HepG2 (cell line): ENCODE measurements around the gene FBXL22. TPM values are rescaled to one million over a fixed set of nuclear protein-coding genes. Genes with fewer than 3 reads are reported as not detected.

Experiments used
- ATAC-seq: fragments of 200-7000 bp; cut with Tn5 transposase; 3 replicates; pipeline ENCODE4 v1.9.1; 2020; ENCODE audit warnings: mild to moderate bottlenecking, moderate library complexity
- BruUV-seq: library from RNA; stranded (reverse); fragments of 400-500 nt; replicated peaks from 2 replicates; lab custom pipeline; 2021; lab: Mats Ljungman, UMichigan
- CTCF ChIA-PET: fragments of 300-600 bp; formaldehyde crosslinking; extraction: SDS; loops from one replicate; lab custom pipeline; 2021; ENCODE audit warnings: low total read pairs, inconsistent platforms, low intra/inter-chr PET ratio; lab: Yijun Ruan, JAX
- POLR2A ChIA-PET: fragments of 350-600 bp; sonication (Branson Sonifier 250); formaldehyde crosslinking; loops from one replicate; lab custom pipeline; 2020; ENCODE audit warnings: antibody characterized with exemption, inconsistent platforms; lab: Yijun Ruan, JAX
- DNase-seq: peaks from one replicate; pipeline ENCODE4 v3.0.0-alpha.2; 2015; ENCODE audit warnings: low spot score
- FAIRE-seq: peaks from 3 replicates; lab custom pipeline; 2011; peaks lifted over from hg19 to GRCh38; lab: Jason Lieb, UNC
- H2AFZ ChIP-seq: one replicate; pipeline ENCODE4 v1.6.1; 2011; ENCODE audit warnings: low read length, inconsistent platforms
- H3K27ac ChIP-seq: fragments of 300-600 bp; 3 replicates; pipeline ENCODE4 v1.8.0; 2011; ENCODE audit warnings: mixed run types, mild to moderate bottlenecking, mixed read lengths, low read length, inconsistent platforms; ENCODE audit not compliant: insufficient read depth; ENCODE audit errors: extremely low read length
- H3K27me3 ChIP-seq, 2 experiments: fragments of 200-600 bp in 1 of 2; 2 replicates in 1 of 2; 3 replicates in 1 of 2; pipeline versions ENCODE4 v1.6.0 to v1.8.0; 2011; ENCODE audit warnings: low read length in 2 of 2, mild to moderate bottlenecking in 2 of 2, moderate library complexity in 2 of 2, inconsistent platforms in 1 of 2; ENCODE audit not compliant: insufficient read depth in 2 of 2, control insufficient read depth in 1 of 2
- H3K36me3 ChIP-seq, 2 experiments: fragments of 200-600 bp in 1 of 2; replicated peaks in 1 of 2; 2 replicates in 1 of 2; 3 replicates in 1 of 2; pipeline versions ENCODE4 v1.5.1 to v1.8.0; 2011; ENCODE audit warnings: low read length in 2 of 2, inconsistent platforms in 1 of 2; ENCODE audit not compliant: insufficient read depth in 2 of 2, control insufficient read depth in 1 of 2
- H3K4me1 ChIP-seq: 2 replicates; pipeline ENCODE4 v1.5.1; 2012; ENCODE audit warnings: low read length, inconsistent platforms; ENCODE audit not compliant: insufficient read depth
- H3K4me2 ChIP-seq: 2 replicates; pipeline ENCODE4 v1.6.0; 2011; ENCODE audit warnings: low read depth, low read length, inconsistent platforms
- H3K4me3 ChIP-seq, 3 experiments: fragments of 200-600 bp in 1 of 3; sonication (generic), shearing (Covaris generic) in 1 of 3; replicated peaks in 1 of 3; 2 replicates each; pipeline ENCODE4 v1.5.1; 2011 to 2016; ENCODE audit warnings: low read length in 3 of 3, inconsistent platforms in 2 of 3, low read depth in 2 of 3, mild to moderate bottlenecking in 2 of 3, control low read depth in 1 of 3, mixed read lengths in 1 of 3; ENCODE audit not compliant: insufficient read depth in 1 of 3
- H3K79me2 ChIP-seq: one replicate; pipeline ENCODE4 v1.6.1; 2011; ENCODE audit warnings: low read length, inconsistent platforms; ENCODE audit not compliant: insufficient read depth
- H3K9ac ChIP-seq: 2 replicates; pipeline ENCODE4 v1.6.0; 2011; ENCODE audit warnings: mild to moderate bottlenecking, low read depth, low read length, inconsistent platforms; ENCODE audit not compliant: insufficient read depth
- H3K9me3 ChIP-seq: 2 replicates; pipeline ENCODE4 v1.5.1; 2012; ENCODE audit warnings: mild to moderate bottlenecking, low read length
- H4K20me1 ChIP-seq: 2 replicates; pipeline ENCODE4 v1.6.0; 2011; ENCODE audit warnings: inconsistent platforms, mild to moderate bottlenecking, low read length, moderate library complexity; ENCODE audit not compliant: insufficient read depth
- FLYWCH1 ChIP-seq: sonication (generic); formaldehyde crosslinking; IDR thresholded peaks from 2 replicates; pipeline ENCODE4 v1.8.1; 2023; ENCODE audit warnings: mild to moderate bottlenecking, missing genetic modification reagents
- MLLT10 ChIP-seq: sonication (generic); formaldehyde crosslinking; IDR thresholded peaks from 2 replicates; pipeline ENCODE4 v1.4.0; 2020; ENCODE audit warnings: missing genetic modification reagents
- MLXIP ChIP-seq: sonication (generic); formaldehyde crosslinking; IDR thresholded peaks from 2 replicates; pipeline ENCODE4 v1.9.0; 2021; ENCODE audit warnings: missing genetic modification reagents, borderline replicate concordance
- NR0B2 ChIP-seq: sonication (generic); formaldehyde crosslinking; IDR thresholded peaks from 2 replicates; pipeline ENCODE4 v1.4.0; 2020; ENCODE audit warnings: mild to moderate bottlenecking, missing genetic modification reagents
- ZFP1 ChIP-seq: IDR thresholded peaks from 2 replicates; pipeline ENCODE4 v1.6.1; 2016
- ZNF275 ChIP-seq: sonication (generic); formaldehyde crosslinking; IDR thresholded peaks from 2 replicates; pipeline ENCODE4 v1.8.0; 2022; ENCODE audit warnings: missing genetic modification reagents, mild to moderate bottlenecking, inconsistent platforms, borderline replicate concordance
- ZNF282 ChIP-seq: fragments of 450-650 bp; IDR thresholded peaks from 2 replicates; pipeline ENCODE4 v1.6.1; 2018; ENCODE audit not compliant: partially characterized antibody
- ZNF30 ChIP-seq: sonication (generic); formaldehyde crosslinking; IDR thresholded peaks from 2 replicates; pipeline ENCODE4 v1.5.0; 2020; ENCODE audit warnings: mild to moderate bottlenecking, missing genetic modification reagents
- ZNF350 ChIP-seq: sonication (generic); formaldehyde crosslinking; IDR thresholded peaks from 2 replicates; pipeline ENCODE4 v1.4.0; 2020; ENCODE audit warnings: mild to moderate bottlenecking, low read depth, missing genetic modification reagents, borderline replicate concordance
- ZNF382 ChIP-seq: sonication (generic); formaldehyde crosslinking; IDR thresholded peaks from 2 replicates; pipeline ENCODE4 v1.5.0; 2020; ENCODE audit warnings: missing genetic modification reagents, mild to moderate bottlenecking, borderline replicate concordance
- ZNF766 ChIP-seq: sonication (generic); formaldehyde crosslinking; IDR thresholded peaks from 2 replicates; pipeline ENCODE4 v1.5.0; 2020; ENCODE audit warnings: missing genetic modification reagents, borderline replicate concordance
- ZNF780A ChIP-seq: sonication (generic); formaldehyde crosslinking; IDR thresholded peaks from 2 replicates; pipeline ENCODE4 v1.8.0; 2022; ENCODE audit warnings: mild to moderate bottlenecking, missing genetic modification reagents, moderate library complexity
- ZNF790 ChIP-seq: sonication (generic); formaldehyde crosslinking; IDR thresholded peaks from 2 replicates; pipeline ENCODE4 v1.8.0; 2022; ENCODE audit warnings: missing genetic modification reagents, mild to moderate bottlenecking, borderline replicate concordance
- ZNF839 ChIP-seq: sonication (generic); formaldehyde crosslinking; IDR thresholded peaks from 2 replicates; pipeline ENCODE4 v1.4.0; 2020; ENCODE audit warnings: missing genetic modification reagents, mild to moderate bottlenecking, borderline replicate concordance
- in situ Hi-C: cut with HindIII; loops from 2 replicates; pipeline ENCODE4 v1.10.0; 2017; ENCODE audit warnings: low pct_unique_long_range_greater_than_20kb; ENCODE audit not compliant: extremely low pct_ligation_motif_present
- intact Hi-C: fragments of 100-400 bp; cut with micrococcal nuclease; formaldehyde crosslinking; loops from one replicate; pipeline ENCODE4 v1.10.0; 2022; ENCODE audit not compliant: unreplicated experiment
- polyA plus RNA-seq, 8 experiments: library from polyadenylated mRNA; depleted of rRNA in 3 of 8; stranded (reverse) in 7 of 8; unstranded in 1 of 8; fragments of >200 nt; fragmentation: Illumina TruSeq in 4 of 8; extraction: Trizol in 4 of 8; gene quantifications; 2 replicates each; pipeline versions ENCODE4 v1.2.1 to v1.2.3, GENCODE V29; 2011 to 2016; ENCODE audit warnings: low read depth in 4 of 8, missing spikeins in 1 of 8, mixed read lengths in 1 of 8; ENCODE audit not compliant: insufficient read depth in 1 of 8
- total RNA-seq, 5 experiments: library from RNA; depleted of rRNA; stranded (reverse); fragments of >200 nt; fragmentation: Illumina TruSeq; extraction: Trizol; gene quantifications; 2 replicates each; pipeline ENCODE4 v1.2.3, GENCODE V29; 2016; ENCODE audit warnings: low read depth in 1 of 5

The FBXL22 gene
- total and polyA plus RNA-seq, 2 of the 13 experiments (the other 11 are each of a cell fraction or from before 2014, with no cell fraction given): 0.15 to 0.33 TPM

- Histone ChIP-seq H4K20me1 (no peaks in the 10 kb centered on the region), H3K27ac (no peak overlapping the region), H3K36me3 (peaks cover 6 to 57% of the 10 kb centered on the region in 2 experiments; a peak in 4 of 5 replicates), H3K27me3 (no peaks in the 10 kb centered on the region), H3K4me3 (no peak overlapping the region), H3K4me1 (no peaks in the 10 kb centered on the region), H3K9me3 (no peaks in the 10 kb centered on the region), H3K4me2 (no peak overlapping the region), H2AFZ (no peak overlapping the region), H3K79me2 (no peaks in the 10 kb centered on the region), H3K9ac (no peak overlapping the region)
- ChIA-PET POLR2A (no interaction called here), CTCF (no interaction called here)
- intact Hi-C loops: no loop called here
- DNase-seq (no peak), ATAC-seq (no peak), FAIRE-seq (no peak)
- BruUV-seq: no TSS peak
- TF ChIP-seq ZNF350 (CRISPR knock-in tag): no peak
- no peak for TF ChIP-seq ZNF282
- no peak for TF ChIP-seq ZNF275 (CRISPR knock-in tag)
- TF ChIP-seq ZNF790 (CRISPR knock-in tag): no peak
- TF ChIP-seq ZFP1 (CRISPR knock-in tag): no peak
- no peak for TF ChIP-seq MLXIP (CRISPR knock-in tag)
- no peak for TF ChIP-seq ZNF766
- no peak for TF ChIP-seq MLLT10
- no peak for TF ChIP-seq FLYWCH1 (CRISPR knock-in tag)
- TF ChIP-seq ZNF382: no peak
- TF ChIP-seq ZNF780A (CRISPR knock-in tag): no peak
- TF ChIP-seq ZNF30: no peak
- TF ChIP-seq NR0B2 (CRISPR knock-in tag): no peak
- no peak for TF ChIP-seq ZNF839
- in situ Hi-C loops: loop anchor here (25.0 kb wide), 1 partner anchor 286 kb away; the partner anchor contains the start of gene APH1B
These were observed 23.7 kb upstream of the FBXL22 start for GRCh38 chr15:63573533-63573932.
